OCI-LY1 (cell line): ENCODE measurements around the gene S100A4.

Experiments used
- EZH2 ChIP-seq: fragments of 200-600 bp; sonication (generic), shearing (Covaris generic); IDR thresholded peaks from 2 replicates; pipeline ENCODE4 v1.8.0; 2017; ENCODE audit warnings: borderline replicate concordance, mixed run types, mild to moderate bottlenecking, antibody characterized with exemption, low read length, moderate library complexity, mixed read lengths
- TF ChIP-seq, protein P1 (sequence below): fragments of 200-600 bp; sonication (generic), shearing (Covaris generic); IDR thresholded peaks from 2 replicates; pipeline ENCODE4 v1.5.1; 2017; ENCODE audit warnings: mild to moderate bottlenecking, antibody characterized with exemption, low read length, moderate library complexity, mixed read lengths

DNA sequence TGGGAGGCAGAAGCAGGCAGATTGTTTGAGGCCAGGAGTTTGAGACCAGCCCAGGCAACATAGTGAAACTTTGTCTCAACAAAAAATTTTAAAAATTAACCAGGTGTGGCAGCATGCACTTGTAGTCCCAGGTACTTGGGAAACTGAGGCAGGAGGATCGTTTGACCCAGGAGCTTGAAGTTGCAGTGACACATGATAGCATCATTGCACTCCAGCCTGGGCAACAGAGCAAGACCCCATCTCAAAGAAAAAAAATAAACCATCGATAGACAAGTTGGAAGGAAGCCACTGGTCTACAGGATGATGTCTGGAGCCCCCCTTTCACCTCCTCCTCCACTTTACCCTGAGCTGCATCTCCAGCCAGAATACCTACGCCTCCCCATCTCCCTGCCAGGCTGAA is 26.4 kb downstream of the S100A4 start:
- TF ChIP-seq, protein P1, sequence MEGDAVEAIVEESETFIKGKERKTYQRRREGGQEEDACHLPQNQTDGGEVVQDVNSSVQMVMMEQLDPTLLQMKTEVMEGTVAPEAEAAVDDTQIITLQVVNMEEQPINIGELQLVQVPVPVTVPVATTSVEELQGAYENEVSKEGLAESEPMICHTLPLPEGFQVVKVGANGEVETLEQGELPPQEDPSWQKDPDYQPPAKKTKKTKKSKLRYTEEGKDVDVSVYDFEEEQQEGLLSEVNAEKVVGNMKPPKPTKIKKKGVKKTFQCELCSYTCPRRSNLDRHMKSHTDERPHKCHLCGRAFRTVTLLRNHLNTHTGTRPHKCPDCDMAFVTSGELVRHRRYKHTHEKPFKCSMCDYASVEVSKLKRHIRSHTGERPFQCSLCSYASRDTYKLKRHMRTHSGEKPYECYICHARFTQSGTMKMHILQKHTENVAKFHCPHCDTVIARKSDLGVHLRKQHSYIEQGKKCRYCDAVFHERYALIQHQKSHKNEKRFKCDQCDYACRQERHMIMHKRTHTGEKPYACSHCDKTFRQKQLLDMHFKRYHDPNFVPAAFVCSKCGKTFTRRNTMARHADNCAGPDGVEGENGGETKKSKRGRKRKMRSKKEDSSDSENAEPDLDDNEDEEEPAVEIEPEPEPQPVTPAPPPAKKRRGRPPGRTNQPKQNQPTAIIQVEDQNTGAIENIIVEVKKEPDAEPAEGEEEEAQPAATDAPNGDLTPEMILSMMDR = no peak
- TF ChIP-seq EZH2 = no peak
